MM.1S (cell line): Measurements from ENCODE around the gene LDLR.

Source experiments
- EZH2 ChIP-seq: fragments of 300-600 bp; sonication (generic); optimal IDR thresholded peaks from 2 replicates; pipeline ENCODE3; 2017; ENCODE audit warnings: low read depth, mild to moderate bottlenecking, antibody characterized with exemption, low read length, mixed read lengths
- TF ChIP-seq, protein P1 (sequence below): fragments of 300-600 bp; sonication (generic); IDR thresholded peaks from 2 replicates; pipeline ENCODE4 v1.5.1; 2016; ENCODE audit warnings: antibody characterized with exemption, low read length, mixed read lengths

DNA sequence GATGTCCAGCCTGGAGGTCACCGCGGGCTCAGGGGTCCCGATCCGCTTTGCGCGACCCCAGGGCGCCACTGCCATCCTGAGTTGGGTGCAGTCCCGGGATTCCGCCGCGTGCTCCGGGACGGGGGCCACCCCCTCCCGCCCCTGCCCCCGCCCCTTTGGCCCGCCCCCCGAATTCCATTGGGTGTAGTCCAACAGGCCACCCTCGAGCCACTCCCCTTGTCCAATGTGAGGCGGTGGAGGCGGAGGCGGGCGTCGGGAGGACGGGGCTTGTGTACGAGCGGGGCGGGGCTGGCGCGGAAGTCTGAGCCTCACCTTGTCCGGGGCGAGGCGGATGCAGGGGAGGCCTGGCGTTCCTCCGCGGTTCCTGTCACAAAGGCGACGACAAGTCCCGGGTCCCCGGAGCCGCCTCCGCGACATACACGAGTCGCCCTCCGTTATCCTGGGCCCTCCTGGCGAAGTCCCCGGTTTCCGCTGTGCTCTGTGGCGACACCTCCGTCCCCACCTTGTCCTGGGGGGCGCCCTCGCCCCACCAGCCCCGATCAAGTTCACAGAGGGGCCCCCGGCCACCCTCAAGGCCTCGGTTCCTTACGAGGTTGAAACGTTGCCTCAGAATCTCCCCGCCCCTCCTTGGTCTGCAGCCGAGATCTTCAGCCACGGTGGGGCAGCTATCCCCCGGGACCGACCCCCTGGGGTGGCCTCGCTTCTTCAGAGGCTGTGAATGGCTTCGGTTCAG is 1.2 kb downstream of the LDLR start:
- TF ChIP-seq, protein P1, sequence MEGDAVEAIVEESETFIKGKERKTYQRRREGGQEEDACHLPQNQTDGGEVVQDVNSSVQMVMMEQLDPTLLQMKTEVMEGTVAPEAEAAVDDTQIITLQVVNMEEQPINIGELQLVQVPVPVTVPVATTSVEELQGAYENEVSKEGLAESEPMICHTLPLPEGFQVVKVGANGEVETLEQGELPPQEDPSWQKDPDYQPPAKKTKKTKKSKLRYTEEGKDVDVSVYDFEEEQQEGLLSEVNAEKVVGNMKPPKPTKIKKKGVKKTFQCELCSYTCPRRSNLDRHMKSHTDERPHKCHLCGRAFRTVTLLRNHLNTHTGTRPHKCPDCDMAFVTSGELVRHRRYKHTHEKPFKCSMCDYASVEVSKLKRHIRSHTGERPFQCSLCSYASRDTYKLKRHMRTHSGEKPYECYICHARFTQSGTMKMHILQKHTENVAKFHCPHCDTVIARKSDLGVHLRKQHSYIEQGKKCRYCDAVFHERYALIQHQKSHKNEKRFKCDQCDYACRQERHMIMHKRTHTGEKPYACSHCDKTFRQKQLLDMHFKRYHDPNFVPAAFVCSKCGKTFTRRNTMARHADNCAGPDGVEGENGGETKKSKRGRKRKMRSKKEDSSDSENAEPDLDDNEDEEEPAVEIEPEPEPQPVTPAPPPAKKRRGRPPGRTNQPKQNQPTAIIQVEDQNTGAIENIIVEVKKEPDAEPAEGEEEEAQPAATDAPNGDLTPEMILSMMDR = 0 out of 2 replicates have a peak, but pooled peaks have one; percentile 14
- no peak for TF ChIP-seq EZH2
